ENCODE data around the gene RRAGC.

- TF ChIP-seq CTCF (IDR thresholded peaks at IDR 0.05) (no peak), POLR2A (IDR thresholded peaks at IDR 0.05) (no peak)
Measured at GRCh38 chr1:38812981-38813380, 46.6 kb downstream of the RRAGC start.

Measured in esophagus squamous epithelium (tissue), 4 donors.